IMR-90 (cell line): Measurements from ENCODE around the gene ESR1. TPM values are rescaled to one million over a fixed set of nuclear protein-coding genes. Genes with fewer than 3 reads are reported as not detected.

Experiments
- ATAC-seq: fragments of 200-7000 bp; cut with Tn5 transposase; 2 replicates; pipeline ENCODE4 v1.9.1; 2020; ENCODE audit warnings: low read depth, mild to moderate bottlenecking, moderate library complexity
- BruUV-seq: library from RNA; stranded (reverse); fragments of 400-500 nt; replicated peaks from 2 replicates; lab custom pipeline; 2021; lab: Mats Ljungman, UMichigan
- CTCF ChIA-PET: fragments of 300-600 bp; formaldehyde crosslinking; extraction: SDS; loops from one replicate; lab custom pipeline; 2021; ENCODE audit warnings: antibody characterized with exemption; lab: Yijun Ruan, JAX
- POLR2A ChIA-PET: fragments of 300-600 bp; sonication (Branson Sonifier 250); formaldehyde crosslinking; loops from one replicate; lab custom pipeline; 2022; ENCODE audit warnings: antibody characterized with exemption; ENCODE audit not compliant: unreplicated experiment; lab: Charles Lee
- DNase-seq: peaks from one replicate; pipeline ENCODE4 v3.0.0; 2013
- H2AFZ ChIP-seq: replicated peaks from 2 replicates; pipeline ENCODE3; 2013; ENCODE audit warnings: low read length, mild to moderate bottlenecking; ENCODE audit not compliant: poor library complexity
- H2AK5ac ChIP-seq: 2 replicates; pipeline ENCODE4 v1.6.1; 2013; ENCODE audit warnings: low read depth, low read length, inconsistent platforms
- H2AK9ac ChIP-seq: replicated peaks from 2 replicates; pipeline ENCODE3; 2013; ENCODE audit warnings: mild to moderate bottlenecking, low read depth, low read length, moderate library complexity; ENCODE audit not compliant: poor library complexity
- H2BK120ac ChIP-seq: 2 replicates; pipeline ENCODE4 v1.6.1; 2013; ENCODE audit warnings: low read depth, low read length, inconsistent platforms
- H2BK15ac ChIP-seq: 3 replicates; pipeline ENCODE4 v1.6.1; 2013; ENCODE audit warnings: low read depth, low read length, inconsistent platforms
- H2BK20ac ChIP-seq: 2 replicates; pipeline ENCODE4 v1.6.1; 2013; ENCODE audit warnings: low read depth, mild to moderate bottlenecking, inconsistent platforms, low read length, moderate library complexity
- H2BK5ac ChIP-seq: 2 replicates; pipeline ENCODE4 v1.6.1; 2013; ENCODE audit warnings: mild to moderate bottlenecking, low read depth, low read length, inconsistent platforms; ENCODE audit not compliant: poor library complexity, severe bottlenecking
- H3K14ac ChIP-seq: replicated peaks from 2 replicates; pipeline ENCODE4 v1.6.1; 2013; ENCODE audit warnings: low read depth, low read length, inconsistent platforms
- H3K18ac ChIP-seq: 2 replicates; pipeline ENCODE4 v1.6.1; 2013; ENCODE audit warnings: low read depth, low read length, control low read depth
- H3K23ac ChIP-seq: 2 replicates; pipeline ENCODE4 v1.6.1; 2013; ENCODE audit warnings: low read depth, low read length, inconsistent platforms
- H3K27ac ChIP-seq: 2 replicates; pipeline ENCODE4 v1.5.1; 2013; ENCODE audit warnings: mild to moderate bottlenecking, control low read depth, low read length; ENCODE audit not compliant: insufficient read depth
- H3K27me3 ChIP-seq: 2 replicates; pipeline ENCODE4 v1.6.1; 2013; ENCODE audit warnings: low read length; ENCODE audit not compliant: control insufficient read depth, insufficient read depth
- H3K36me3 ChIP-seq: 2 replicates; pipeline ENCODE4 v1.6.1; 2013; ENCODE audit warnings: low read length, mixed read lengths; ENCODE audit not compliant: control insufficient read depth, insufficient read depth
- H3K4ac ChIP-seq: 2 replicates; pipeline ENCODE4 v1.6.1; 2013; ENCODE audit warnings: low read depth, low read length, inconsistent platforms
- H3K4me1 ChIP-seq: 2 replicates; pipeline ENCODE4 v1.6.1; 2013; ENCODE audit warnings: low read length, mixed read lengths; ENCODE audit not compliant: control insufficient read depth, insufficient read depth
- H3K4me2 ChIP-seq: 2 replicates; pipeline ENCODE4 v1.6.1; 2013; ENCODE audit warnings: low read depth, mild to moderate bottlenecking, control low read depth, low read length, moderate library complexity
- H3K4me3 ChIP-seq: 2 replicates; pipeline ENCODE4 v1.5.1; 2013; ENCODE audit warnings: low read depth, mild to moderate bottlenecking, control low read depth, low read length, moderate library complexity; ENCODE audit not compliant: insufficient read depth
- H3K56ac ChIP-seq: 2 replicates; pipeline ENCODE4 v1.6.1; 2013; ENCODE audit warnings: low read length, inconsistent platforms; ENCODE audit not compliant: insufficient read depth; ENCODE audit errors: extremely low read depth
- H3K79me1 ChIP-seq, 2 experiments: 2 replicates each; pipeline ENCODE4 v1.6.1; 2013; ENCODE audit warnings: low read length in 2 of 2, inconsistent platforms in 1 of 2, low read depth in 1 of 2
- H3K9ac ChIP-seq: 2 replicates; pipeline ENCODE4 v1.6.1; 2013; ENCODE audit warnings: low read depth, low read length, control low read depth
- H3K9me1 ChIP-seq: 2 replicates; pipeline ENCODE4 v1.6.1; 2013; ENCODE audit warnings: low read length, inconsistent platforms; ENCODE audit not compliant: insufficient read depth
- H3K9me3 ChIP-seq: 2 replicates; pipeline ENCODE4 v1.6.1; 2013; ENCODE audit warnings: low read length; ENCODE audit not compliant: control insufficient read depth, insufficient read depth
- H4K20me1 ChIP-seq: 2 replicates; pipeline ENCODE4 v1.6.1; 2013; ENCODE audit warnings: low read length, inconsistent platforms; ENCODE audit not compliant: insufficient read depth
- H4K5ac ChIP-seq: 2 replicates; pipeline ENCODE4 v1.6.1; 2013; ENCODE audit warnings: mild to moderate bottlenecking, low read depth, low read length, control low read depth
- H4K8ac ChIP-seq, 2 experiments: 2 replicates each; pipeline ENCODE4 v1.6.1; 2013; ENCODE audit warnings: low read depth in 2 of 2, low read length in 2 of 2, control low read depth in 1 of 2, inconsistent platforms in 1 of 2
- H4K91ac ChIP-seq: 2 replicates; pipeline ENCODE4 v1.6.1; 2013; ENCODE audit warnings: low read depth, low read length, inconsistent platforms; ENCODE audit not compliant: insufficient read depth
- ELK1 ChIP-seq: fragments of 150-350 bp; IDR thresholded peaks from 2 replicates; pipeline ENCODE4 v1.6.1; 2016; ENCODE audit warnings: low read depth, mild to moderate bottlenecking, low read length, moderate library complexity, borderline replicate concordance
- MAZ ChIP-seq: IDR thresholded peaks from 2 replicates; pipeline ENCODE4 v1.6.1; 2012; ENCODE audit warnings: low read depth, mild to moderate bottlenecking, low read length, improper control_type of control experiment, moderate library complexity, borderline replicate concordance
- RFX5 ChIP-seq: IDR thresholded peaks from 2 replicates; pipeline ENCODE4 v1.8.0; 2012; ENCODE audit warnings: low read depth, mild to moderate bottlenecking, low read length, moderate library complexity
- WGBS, 2 experiments: methylation state at CpG; one replicate each; pipeline versions ENCODE4 v1.1.5 to v1.1.7; 2013; ENCODE audit warnings: missing lambda C conversion rate in 2 of 2; ENCODE audit not compliant: insufficient read length in 1 of 2; ENCODE audit errors: extremely low coverage in 2 of 2; 5-methylcytosine and 5-hydroxymethylcytosine counted together
- dilution Hi-C: fragments of 300-500 bp; cut with HindIII; formaldehyde crosslinking; loops from one replicate; pipeline ENCODE4 v1.14.3; 2018; ENCODE audit warnings: low sequenced_read_pairs; ENCODE audit not compliant: unreplicated experiment
- in situ Hi-C: fragments of 300-500 bp; cut with MboI; formaldehyde crosslinking; loops from 3 replicates; pipeline ENCODE4 v1.14.3; 2019; ENCODE audit warnings: low sequenced_read_pairs, inconsistent platforms, mixed read lengths
- intact Hi-C: fragments of 100-400 bp; cut with micrococcal nuclease; formaldehyde crosslinking; loops from 2 replicates; pipeline ENCODE4 v1.10.0; 2022
- polyA plus RNA-seq, 3 experiments: library from polyadenylated mRNA; depleted of rRNA; stranded (reverse); fragments of >200 nt; gene quantifications; 2 replicates each; pipeline ENCODE4 v1.2.3, GENCODE V29; 2012; ENCODE audit warnings: low replicate concordance in 1 of 3
- total RNA-seq: library from RNA; depleted of rRNA; stranded (reverse); fragments of >200 nt; gene quantifications from 2 replicates; pipeline ENCODE4 v1.2.3, GENCODE V29; 2012

The ESR1 gene
- total and polyA plus RNA-seq, 2 of the 4 experiments (the other 2 are of a cell fraction) = not detected

- H2AK5ac ChIP-seq = no peak overlapping the region
- H3K18ac ChIP-seq = no peak overlapping the region
- no peak overlapping the region for H2BK15ac ChIP-seq
- no CpG with 5 or more reads among the region's 2 CpGs for WGBS, 2 experiments
- no peaks in the 10 kb centered on the region for H3K4me1 ChIP-seq
- DNase-seq = no peak
- no peak overlapping the region for H2BK120ac ChIP-seq
- no peak overlapping the region for H4K91ac ChIP-seq
- H3K56ac ChIP-seq = no peak overlapping the region
- ChIA-PET POLR2A (no interaction called here), CTCF (no interaction called here)
- H3K9ac ChIP-seq = no peak overlapping the region
- no peak overlapping the region for H2BK20ac ChIP-seq
- H2AFZ ChIP-seq = no peak overlapping the region
- no peak overlapping the region for H4K8ac ChIP-seq
- no peaks in the 10 kb centered on the region for H3K9me1 ChIP-seq
- H3K9me3 ChIP-seq = peaks cover 12% of the 10 kb centered on the region; the same call in 1 of the 2 replicates
- no TSS peak for BruUV-seq
- no peak for ATAC-seq
- H3K4ac ChIP-seq = no peak overlapping the region
- H2AK9ac ChIP-seq = no peak overlapping the region
- H3K14ac ChIP-seq = no peak overlapping the region
- in situ Hi-C loops = no loop called here
- dilution Hi-C loops = no loop called here
- H4K20me1 ChIP-seq = no peaks in the 10 kb centered on the region
- no peaks in the 10 kb centered on the region for H3K79me1 ChIP-seq
- H3K27ac ChIP-seq = no peak overlapping the region
- no peaks in the 10 kb centered on the region for H3K36me3 ChIP-seq
- no peak overlapping the region for H2BK5ac ChIP-seq
- no peak overlapping the region for H4K5ac ChIP-seq
- TF ChIP-seq MAZ (no peak), RFX5 (no peak), ELK1 (no peak)
- H3K23ac ChIP-seq = no peak overlapping the region
- intact Hi-C loops = no loop called here
- H3K27me3 ChIP-seq = no peaks in the 10 kb centered on the region
- no peak overlapping the region for H3K4me3 ChIP-seq
- no peak overlapping the region for H3K4me2 ChIP-seq
Observed at GRCh38 chr6:151900256-151900655, 92.8 kb downstream of the ESR1 start.
